Transverse colon (tissue), 4 donors: ENCODE measurements around the gene CDA. TPM values are rescaled to one million over a fixed set of nuclear protein-coding genes. Genes with fewer than 3 reads are reported as not detected.

ENCODE experiments used
- DNase-seq: peaks from one replicate; pipeline ENCODE4 v3.0.0-alpha.2; 2019
- H3K27ac ChIP-seq, 4 donors: fragments of 200-600 bp; sonication (generic); 2 replicates each; pipeline ENCODE4 v1.5.1; 2016 to 2018; ENCODE audit warnings: inconsistent platforms in 4 of 4
- H3K27me3 ChIP-seq: fragments of 200-600 bp; sonication (generic); 2 replicates; pipeline ENCODE4 v1.5.1; 2017; ENCODE audit warnings: inconsistent platforms
- H3K36me3 ChIP-seq, 4 donors: fragments of 200-600 bp; sonication (generic); 2 replicates each; pipeline ENCODE4 v1.5.1; 2017 to 2019; ENCODE audit warnings: inconsistent platforms in 4 of 4
- H3K4me1 ChIP-seq, 4 donors: fragments of 200-600 bp; sonication (generic); 2 replicates each; pipeline ENCODE4 v1.5.1; 2017 to 2020; ENCODE audit warnings: inconsistent platforms in 4 of 4
- H3K4me3 ChIP-seq, 4 donors: fragments of 200-600 bp; sonication (generic); 1 replicate in 1 of 4; 2 replicates in 3 of 4; pipeline versions ENCODE4 v1.5.1 to v1.6.1; 2017 to 2019; ENCODE audit warnings: inconsistent platforms in 4 of 4
- H3K9me3 ChIP-seq, 2 donors: fragments of 200-600 bp; sonication (generic); 2 replicates each; pipeline ENCODE4 v1.5.1; 2017 to 2019; ENCODE audit warnings: inconsistent platforms in 2 of 2
- CTCF ChIP-seq, 5 experiments: fragments of 200-600 bp in 3 of 5; fragments of 450-650 bp in 2 of 5; sonication (generic) in 3 of 5; IDR thresholded peaks; 1 replicate in 2 of 5; 2 replicates in 3 of 5; pipeline ENCODE4 v1.5.1; 2016 to 2017; ENCODE audit warnings: antibody characterized with exemption in 5 of 5, inconsistent platforms in 3 of 5, mild to moderate bottlenecking in 2 of 5, moderate library complexity in 1 of 5
- EP300 ChIP-seq: sonication (generic); formaldehyde crosslinking; IDR thresholded peaks from one replicate; pipeline ENCODE4 v1.6.1; 2017; ENCODE audit warnings: antibody characterized with exemption, low read depth
- POLR2A ChIP-seq: fragments of 450-650 bp; IDR thresholded peaks from one replicate; pipeline ENCODE4 v1.6.1; 2016; ENCODE audit warnings: antibody characterized with exemption, mild to moderate bottlenecking, moderate library complexity
- POLR2AphosphoS5 ChIP-seq, 3 donors: sonication (generic); formaldehyde crosslinking; IDR thresholded peaks; one replicate each; pipeline ENCODE4 v1.6.1; 2016; ENCODE audit warnings: antibody characterized with exemption in 3 of 3
- WGBS, 2 donors: methylation state at CpG; one replicate each; pipeline ENCODE4 v1.1.5; 2018; ENCODE audit warnings: low coverage in 1 of 2; 5-methylcytosine and 5-hydroxymethylcytosine counted together
- in situ Hi-C, 4 donors: fragments of 200-750 bp; cut with MboI; loops; one replicate each; pipeline versions ENCODE4 v1.15.0 to v1.15.1; 2017; ENCODE audit warnings: low sequenced_read_pairs in 3 of 4, low pct_ligation_motif_present in 1 of 4, low pct_unique_long_range_greater_than_20kb in 1 of 4
- intact Hi-C: fragments of 100-400 bp; cut with DNase I; formaldehyde crosslinking; loops from one replicate; pipeline ENCODE4 v1.15.1; 2023; ENCODE audit warnings: low total_unique reads
- total RNA-seq, 4 donors: library from RNA; depleted of rRNA; stranded (reverse); fragments of >200 nt; gene quantifications; one replicate each; pipeline ENCODE4 v1.1.0, GENCODE V29; 2016

Gene CDA
- total RNA-seq, 4 donors from 2014 or later: 39.7 to 50.5 (median 43.1) TPM; not detected in 1

GRCh38 chr1:20621012-20621411 lies 32.1 kb downstream of the CDA start:
- in situ Hi-C loops: no loop called here
- no peak for TF ChIP-seq EP300
- no peak for TF ChIP-seq POLR2A
- TF ChIP-seq CTCF (IDR thresholded peaks at IDR 0.05): no peak
- TF ChIP-seq POLR2AphosphoS5 (IDR thresholded peaks at IDR 0.05): no peak

GRCh38 chr1:20624709-20625108 lies 35.8 kb downstream of the CDA start:
- intact Hi-C loops (no loop called here), in situ Hi-C loops (no loop called here)
- TF ChIP-seq EP300 (no peak), CTCF (IDR thresholded peaks at IDR 0.05) (no peak), POLR2A (no peak), POLR2AphosphoS5 (IDR thresholded peaks at IDR 0.05) (no peak)
- Histone ChIP-seq H3K27ac (no peak overlapping the region), H3K4me1 (no peaks in the 10 kb centered on the region), H3K36me3 (no peaks in the 10 kb centered on the region), H3K9me3 (no peaks in the 10 kb centered on the region), H3K27me3 (peaks cover 5% of the 10 kb centered on the region), H3K4me3 (no peak overlapping the region)
- WGBS, 2 donors: 70 to 100% methylated on average over 1 of the region's 1 CpG
- DNase-seq: no peak

More at GRCh38 chr1:20621012-20621411, 32.1 kb downstream of the CDA start:
- Histone ChIP-seq H3K27ac (no peak overlapping the region), H3K9me3 (no peaks in the 10 kb centered on the region), H3K4me3 (no peak overlapping the region), H3K4me1 (peaks cover 0 to 4% (median 0%) of the 10 kb centered on the region in 4 donors), H3K27me3 (no peaks in the 10 kb centered on the region), H3K36me3 (no peaks in the 10 kb centered on the region)
- WGBS, 2 donors: 77 to 82% methylated on average over 4 to 6 of the region's 6 CpGs
- no peak for DNase-seq
- intact Hi-C loops: no loop called here

- intact Hi-C loops (no loop called here), in situ Hi-C loops (no loop called here)
- Histone ChIP-seq H3K36me3 (no peaks in the 10 kb centered on the region), H3K9me3 (no peaks in the 10 kb centered on the region), H3K27ac (no peak overlapping the region), H3K4me3 (no peak overlapping the region), H3K4me1 (no peaks in the 10 kb centered on the region), H3K27me3 (peaks cover 5% of the 10 kb centered on the region)
- 87% methylated on average over 3 of the region's 3 CpGs; no CpG with 5 or more reads in 1 of the 2 donors for WGBS, 2 donors
- no peak for DNase-seq
- TF ChIP-seq POLR2AphosphoS5 (IDR thresholded peaks at IDR 0.05) (no peak), EP300 (no peak), CTCF (IDR thresholded peaks at IDR 0.05) (no peak), POLR2A (no peak)
Observed at GRCh38 chr1:20625176-20626097, 36.5 kb downstream of the CDA start.

GRCh38 chr1:20626098-20626427 lies 37.2 kb downstream of the CDA start:
- H3K27ac ChIP-seq: no peak overlapping the region
- intact Hi-C loops (no loop called here), in situ Hi-C loops (no loop called here)
- DNase-seq: no peak
- H3K27me3 ChIP-seq: peaks cover 5% of the 10 kb centered on the region
- H3K36me3 ChIP-seq: no peaks in the 10 kb centered on the region
- no peaks in the 10 kb centered on the region for H3K9me3 ChIP-seq
- no peak overlapping the region for H3K4me3 ChIP-seq
- TF ChIP-seq CTCF (IDR thresholded peaks at IDR 0.05) (no peak), EP300 (no peak), POLR2AphosphoS5 (IDR thresholded peaks at IDR 0.05) (no peak), POLR2A (no peak)
- H3K4me1 ChIP-seq: no peaks in the 10 kb centered on the region
- WGBS, 2 donors: 75 to 89% methylated on average over 1 of the region's 1 CpG
